ENCODE results near the gene TMPRSS4. TPM values are rescaled to one million over a fixed set of nuclear protein-coding genes. Genes with fewer than 3 reads are reported as not detected.

Gene TMPRSS4
- total RNA-seq, 1 experiment from 2014 or later: not detected

GRCh38 chr11:118153516-118153915 lies 76.6 kb downstream of the TMPRSS4 start:
- peaks cover 50% of the 10 kb centered on the region for H3K27me3 ChIP-seq (replicated peaks; ENCODE audit: insufficient read depth, low read depth, low read length, poor library complexity)
- ChIA-PET POLR2A (ENCODE audit: low non-redundant PET) (no interaction called here), CTCF (interaction anchor here (1.6 kb wide), 1 partner anchor 18 kb away, joined by 14 read pairs; no protein-coding TSS in a partner anchor)
- intact Hi-C loops (cut with micrococcal nuclease; ENCODE audit: unreplicated experiment): loop anchor here (5.0 kb wide), 1 partner anchor 334 kb away; no protein-coding TSS in a partner anchor
- no peaks in the 10 kb centered on the region for H3K36me3 ChIP-seq (ENCODE audit: insufficient read depth, low read length, poor library complexity, severe bottlenecking)
- no peak overlapping the region for H3K4me3 ChIP-seq (ENCODE audit: low read depth, low read length, poor library complexity, severe bottlenecking)
- H3K9me3 ChIP-seq (ENCODE audit: low read depth, low read length, poor library complexity, severe bottlenecking): no peaks in the 10 kb centered on the region
- no TSS peak for BruUV-seq (replicated peaks)
- no peak overlapping the region for H3K27ac ChIP-seq (ENCODE audit: low read depth, low read length, poor library complexity, severe bottlenecking)
- no peak for DNase-seq (ENCODE audit: low spot score)
- H3K4me1 ChIP-seq (ENCODE audit: insufficient read depth, low read length, poor library complexity, severe bottlenecking): peaks cover 37% of the 10 kb centered on the region
- TF ChIP-seq CTCF (conservative IDR thresholded peaks at IDR 0.05; ENCODE audit: low read depth, low read length) (no peak), EZH2 (IDR thresholded peaks at IDR 0.05; ENCODE audit: borderline replicate concordance, low read depth, low read length, poor library complexity, severe bottlenecking) (no peak)

GRCh38 chr11:118153976-118154375 lies 77.1 kb downstream of the TMPRSS4 start:
- Histone ChIP-seq H3K27me3 (replicated peaks; ENCODE audit: insufficient read depth, low read depth, low read length, poor library complexity) (peaks cover 54% of the 10 kb centered on the region), H3K9me3 (ENCODE audit: low read depth, low read length, poor library complexity, severe bottlenecking) (no peaks in the 10 kb centered on the region), H3K4me1 (ENCODE audit: insufficient read depth, low read length, poor library complexity, severe bottlenecking) (peaks cover 33% of the 10 kb centered on the region), H3K4me3 (ENCODE audit: low read depth, low read length, poor library complexity, severe bottlenecking) (no peak overlapping the region), H3K36me3 (ENCODE audit: insufficient read depth, low read length, poor library complexity, severe bottlenecking) (no peaks in the 10 kb centered on the region), H3K27ac (ENCODE audit: low read depth, low read length, poor library complexity, severe bottlenecking) (no peak overlapping the region)
- no TSS peak for BruUV-seq (replicated peaks)
- intact Hi-C loops (cut with micrococcal nuclease; ENCODE audit: unreplicated experiment): loop anchor here (5.0 kb wide), 1 partner anchor 333 kb away; no protein-coding TSS in a partner anchor
- no peak for TF ChIP-seq EZH2 (IDR thresholded peaks at IDR 0.05; ENCODE audit: borderline replicate concordance, low read depth, low read length, poor library complexity, severe bottlenecking)
- TF ChIP-seq CTCF (conservative IDR thresholded peaks at IDR 0.05; ENCODE audit: low read depth, low read length): no peak
- CTCF ChIA-PET: no interaction called here
- POLR2A ChIA-PET (ENCODE audit: low non-redundant PET): no interaction called here
- no peak for DNase-seq (ENCODE audit: low spot score)

GRCh38 chr11:118154641-118155040 lies 77.8 kb downstream of the TMPRSS4 start:
- BruUV-seq (replicated peaks): no TSS peak
- intact Hi-C loops (cut with micrococcal nuclease; ENCODE audit: unreplicated experiment): loop anchor here (5.0 kb wide), 1 partner anchor 333 kb away; no protein-coding TSS in a partner anchor
- Histone ChIP-seq H3K4me1 (ENCODE audit: insufficient read depth, low read length, poor library complexity, severe bottlenecking) (peaks cover 26% of the 10 kb centered on the region), H3K27me3 (replicated peaks; ENCODE audit: insufficient read depth, low read depth, low read length, poor library complexity) (peaks cover 59% of the 10 kb centered on the region), H3K9me3 (ENCODE audit: low read depth, low read length, poor library complexity, severe bottlenecking) (no peaks in the 10 kb centered on the region), H3K36me3 (ENCODE audit: insufficient read depth, low read length, poor library complexity, severe bottlenecking) (no peaks in the 10 kb centered on the region), H3K27ac (ENCODE audit: low read depth, low read length, poor library complexity, severe bottlenecking) (no peak overlapping the region), H3K4me3 (ENCODE audit: low read depth, low read length, poor library complexity, severe bottlenecking) (no peak overlapping the region)
- TF ChIP-seq CTCF (conservative IDR thresholded peaks at IDR 0.05; ENCODE audit: low read depth, low read length) (no peak), EZH2 (IDR thresholded peaks at IDR 0.05; ENCODE audit: borderline replicate concordance, low read depth, low read length, poor library complexity, severe bottlenecking) (no peak)
- DNase-seq (ENCODE audit: low spot score): no peak
- CTCF ChIA-PET: no interaction called here
- POLR2A ChIA-PET (ENCODE audit: low non-redundant PET): no interaction called here
